ENCODE results near the gene C1orf226.

The C1orf226 gene

DNA sequence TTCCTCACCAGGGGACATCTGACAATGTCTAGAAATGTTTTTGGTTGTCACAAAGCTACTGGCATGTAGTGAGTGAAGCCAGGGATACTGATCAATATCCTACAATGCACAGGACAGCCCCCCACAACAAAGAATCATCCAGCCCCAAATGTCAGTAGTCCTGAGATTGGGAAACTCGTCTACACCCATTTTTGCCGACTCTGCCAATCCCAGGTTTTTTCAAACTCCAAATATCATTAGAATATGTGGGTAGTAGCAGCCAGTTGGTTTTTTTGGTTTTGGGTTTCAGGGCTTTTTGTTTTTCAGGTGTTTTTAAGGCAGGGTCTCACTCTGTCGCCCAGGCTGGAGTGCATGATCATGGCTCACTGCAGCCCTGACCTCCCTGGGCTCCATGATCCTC lies 10.8 kb upstream of the C1orf226 start:
- TF ChIP-seq ZFX (IDR thresholded peaks at IDR 0.05), result no peak
- TF ChIP-seq, protein P1, sequence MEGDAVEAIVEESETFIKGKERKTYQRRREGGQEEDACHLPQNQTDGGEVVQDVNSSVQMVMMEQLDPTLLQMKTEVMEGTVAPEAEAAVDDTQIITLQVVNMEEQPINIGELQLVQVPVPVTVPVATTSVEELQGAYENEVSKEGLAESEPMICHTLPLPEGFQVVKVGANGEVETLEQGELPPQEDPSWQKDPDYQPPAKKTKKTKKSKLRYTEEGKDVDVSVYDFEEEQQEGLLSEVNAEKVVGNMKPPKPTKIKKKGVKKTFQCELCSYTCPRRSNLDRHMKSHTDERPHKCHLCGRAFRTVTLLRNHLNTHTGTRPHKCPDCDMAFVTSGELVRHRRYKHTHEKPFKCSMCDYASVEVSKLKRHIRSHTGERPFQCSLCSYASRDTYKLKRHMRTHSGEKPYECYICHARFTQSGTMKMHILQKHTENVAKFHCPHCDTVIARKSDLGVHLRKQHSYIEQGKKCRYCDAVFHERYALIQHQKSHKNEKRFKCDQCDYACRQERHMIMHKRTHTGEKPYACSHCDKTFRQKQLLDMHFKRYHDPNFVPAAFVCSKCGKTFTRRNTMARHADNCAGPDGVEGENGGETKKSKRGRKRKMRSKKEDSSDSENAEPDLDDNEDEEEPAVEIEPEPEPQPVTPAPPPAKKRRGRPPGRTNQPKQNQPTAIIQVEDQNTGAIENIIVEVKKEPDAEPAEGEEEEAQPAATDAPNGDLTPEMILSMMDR (conservative IDR thresholded peaks at IDR 0.05), result no peak
- H3K27ac ChIP-seq, result no peak overlapping the region

DNA sequence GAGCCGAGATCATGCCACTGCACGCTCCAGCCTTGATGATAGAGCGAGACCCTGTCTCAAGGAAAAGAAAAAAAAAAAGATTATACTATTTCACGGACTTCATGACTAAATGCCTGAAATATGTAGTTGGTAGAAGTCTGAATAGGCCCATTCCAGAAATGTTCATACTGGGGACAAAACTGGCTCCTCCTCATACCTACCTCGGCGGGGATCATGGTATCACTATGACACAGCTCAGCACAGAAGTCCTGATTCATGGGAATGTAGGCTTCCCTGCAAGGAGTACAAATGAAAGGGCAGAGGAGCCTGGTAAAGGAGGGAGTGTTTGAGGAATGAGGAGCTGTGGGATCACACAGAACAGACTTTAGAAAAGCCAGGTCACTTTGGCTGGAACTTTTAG lies 9.9 kb upstream of the C1orf226 start:
- no peak overlapping the region for H3K27ac ChIP-seq

DNA sequence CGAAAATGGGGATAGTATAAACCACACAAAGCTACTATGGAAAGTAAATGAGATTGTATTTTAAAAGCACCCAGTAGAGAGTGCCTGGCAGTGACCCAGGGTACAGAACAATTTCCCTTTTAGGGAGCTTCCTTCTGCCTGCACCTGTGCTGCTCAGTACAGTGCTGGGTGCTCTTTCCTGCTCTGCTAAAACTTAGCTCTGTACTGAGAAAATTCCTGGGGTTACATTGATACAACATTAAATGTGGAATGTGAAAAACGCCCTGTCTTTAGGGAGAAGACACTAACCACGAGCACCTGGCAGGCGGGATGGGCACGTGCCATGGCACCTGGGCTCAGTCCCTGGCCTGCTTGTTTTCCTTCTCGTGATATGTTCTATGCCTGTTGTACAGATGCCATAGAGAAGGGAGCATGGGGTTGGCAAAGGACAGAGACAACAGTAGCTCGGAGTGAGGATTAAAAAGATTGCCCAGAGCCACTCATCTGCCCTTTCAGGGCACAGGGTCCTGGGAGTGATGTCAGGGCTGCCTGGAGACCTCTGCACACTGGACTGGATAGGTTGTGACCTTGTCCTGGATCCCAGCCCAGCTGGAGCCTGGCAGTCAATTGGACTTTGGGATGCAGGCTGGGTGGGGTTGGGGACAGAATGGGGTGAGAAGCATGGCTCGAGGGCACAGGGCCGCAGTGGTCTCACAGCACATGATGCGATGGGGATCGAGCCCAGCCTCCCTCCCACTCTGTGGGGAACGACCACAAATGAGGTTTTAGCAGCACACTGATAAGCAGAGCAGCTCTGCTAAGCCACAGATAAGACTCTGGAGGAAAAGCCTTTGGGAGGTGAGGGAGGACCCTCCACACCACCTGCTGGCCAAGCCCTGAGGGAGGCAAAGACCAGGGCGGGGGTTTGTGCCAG lies 9.1 kb upstream of the C1orf226 start:
- H3K27ac ChIP-seq, result no peak overlapping the region
- TF ChIP-seq, protein P1 (conservative IDR thresholded peaks at IDR 0.05), result no peak
- TF ChIP-seq ZFX (IDR thresholded peaks at IDR 0.05), result no peak

More for the DNA sequence above, 9.9 kb upstream of the C1orf226 start:
- no peak for TF ChIP-seq ZFX (IDR thresholded peaks at IDR 0.05)
- TF ChIP-seq, protein P1 (conservative IDR thresholded peaks at IDR 0.05), result no peak

DNA sequence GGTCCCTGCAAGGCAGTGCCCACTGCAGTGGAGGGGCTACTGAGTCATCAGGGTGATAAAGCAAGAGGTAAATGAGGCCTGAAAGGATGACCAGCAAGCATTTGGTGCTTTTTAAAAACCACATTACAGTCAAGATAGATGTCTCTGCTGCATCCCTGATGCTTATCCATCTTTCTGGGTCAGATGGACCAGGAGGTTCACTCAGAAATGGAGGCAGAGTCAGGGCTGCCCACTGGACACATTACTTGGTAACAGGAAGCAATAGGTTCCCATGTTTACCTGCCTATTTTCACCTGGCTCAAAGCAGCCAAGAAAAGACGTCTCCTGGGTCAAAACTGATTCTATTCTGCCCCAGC lies 8.5 kb upstream of the C1orf226 start:
- TF ChIP-seq, protein P1 (conservative IDR thresholded peaks at IDR 0.05), result no peak
- TF ChIP-seq ZFX (IDR thresholded peaks at IDR 0.05), result no peak
- H3K27ac ChIP-seq, result no peak overlapping the region

DNA sequence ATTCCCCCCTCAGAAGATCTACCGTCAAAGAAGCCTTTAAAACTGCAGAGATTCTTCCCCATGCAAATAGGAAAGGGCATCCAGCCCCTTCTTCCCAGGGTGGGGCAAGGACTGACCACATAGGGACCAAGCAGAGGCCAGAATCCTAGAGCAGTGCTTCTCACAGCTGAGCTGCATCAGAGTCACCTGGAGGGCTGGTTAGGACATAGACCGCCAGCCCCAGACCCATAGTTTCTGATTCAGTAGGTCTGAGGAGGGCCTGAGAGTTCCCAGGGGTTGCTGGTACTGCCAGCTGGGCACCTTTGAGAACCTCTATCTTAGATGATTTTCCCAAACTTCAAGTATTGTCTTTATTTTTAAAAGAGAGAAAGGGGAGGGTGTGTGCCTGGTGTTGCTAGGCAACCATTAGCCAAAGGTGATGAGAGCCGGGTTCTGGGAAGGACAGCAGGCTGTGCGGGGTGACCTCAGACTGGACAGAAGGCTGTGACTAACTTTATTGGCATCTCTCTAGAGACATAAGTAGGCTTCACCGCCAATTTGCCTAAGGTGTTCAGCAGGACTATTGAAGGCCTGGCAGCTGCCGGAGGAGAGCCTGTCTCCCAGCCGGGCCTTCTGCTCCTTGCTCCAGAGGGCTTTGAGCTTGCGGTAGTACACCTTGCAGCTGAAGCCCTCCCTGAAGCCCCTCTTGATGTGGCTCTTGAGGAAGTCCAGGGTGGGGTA lies 7.8 kb upstream of the C1orf226 start:
- no peak overlapping the region for H3K27ac ChIP-seq

DNA sequence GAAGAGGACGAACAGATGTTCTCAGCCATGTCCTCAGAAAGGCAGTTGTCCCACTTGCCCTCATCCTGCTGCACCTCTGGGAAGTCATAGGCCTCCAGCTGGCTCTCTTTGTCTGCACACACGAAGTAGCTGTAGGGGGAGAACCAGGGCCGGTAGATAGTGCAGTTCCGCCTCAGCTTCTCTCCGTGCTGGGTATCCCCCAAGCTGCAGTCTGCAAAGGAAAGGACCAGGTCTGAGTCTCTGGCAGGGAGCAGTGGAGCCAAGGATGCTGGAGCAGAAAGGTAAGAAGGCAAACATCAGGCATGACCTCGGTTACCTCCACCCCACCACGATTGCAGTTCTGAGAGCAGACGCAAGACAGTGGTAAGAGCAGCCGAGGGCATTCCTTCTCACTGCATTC lies 7.1 kb upstream of the C1orf226 start:
- TF ChIP-seq, protein P1 (conservative IDR thresholded peaks at IDR 0.05), result no peak
- H3K27ac ChIP-seq, result no peak overlapping the region

More for the DNA sequence above, 7.8 kb upstream of the C1orf226 start:
- TF ChIP-seq ZFX (IDR thresholded peaks at IDR 0.05), result no peak
- TF ChIP-seq, protein P1 (conservative IDR thresholded peaks at IDR 0.05), result no peak

DNA sequence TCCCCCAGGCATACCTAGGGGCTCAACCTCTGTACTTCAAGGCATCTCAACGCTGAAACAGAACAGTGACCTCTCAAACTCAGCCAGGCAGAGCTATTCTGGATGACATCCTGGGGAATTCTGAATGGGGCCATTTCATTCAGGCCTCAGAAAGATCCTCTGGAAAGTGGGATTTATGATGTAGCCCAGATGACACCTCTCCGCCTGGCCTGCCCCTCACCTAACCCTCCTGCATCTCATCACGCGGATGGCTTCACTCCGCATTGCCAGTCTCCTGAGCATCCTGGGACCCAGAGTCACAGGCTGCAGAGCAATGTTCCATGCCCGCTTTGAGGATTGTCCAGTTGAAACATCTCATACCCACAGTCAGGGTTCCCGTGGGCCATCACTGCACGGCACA lies 6.1 kb upstream of the C1orf226 start:
- TF ChIP-seq, protein P1 (conservative IDR thresholded peaks at IDR 0.05), result no peak
- TF ChIP-seq ZFX (IDR thresholded peaks at IDR 0.05), result no peak
- no peak overlapping the region for H3K27ac ChIP-seq

Data from C4-2B (cell line).